ENCODE results near the gene MECP2.
"Not testable (repeated sequence)": the region's sequence is repeated elsewhere in the genome, so short reads cannot be mapped to it uniquely, and the experiment has no call there.

MECP2 gene

GRCh38 chrX:154014429-154015380, 82.8 kb downstream of the MECP2 start:
- DNase-seq: no peak

- DNase-seq: no peak
Measured at GRCh38 chrX:154013614-154014360, 83.7 kb downstream of the MECP2 start.

- DNase-seq: no peak
Measured at GRCh38 chrX:154013001-154013421, 84.5 kb downstream of the MECP2 start.

GRCh38 chrX:154012336-154012991, 85.1 kb downstream of the MECP2 start:
- no peak for DNase-seq

GRCh38 chrX:154011376-154012335, 85.9 kb downstream of the MECP2 start:
- no peak for DNase-seq

- no peak for DNase-seq
Measured at GRCh38 chrX:154010330-154011087, 87.0 kb downstream of the MECP2 start.

- DNase-seq: no peak
Measured at GRCh38 chrX:154008521-154008920, 89.0 kb downstream of the MECP2 start.

GRCh38 chrX:154006947-154007346, 90.6 kb downstream of the MECP2 start:
- DNase-seq: no peak

GRCh38 chrX:154004315-154004714, 93.2 kb downstream of the MECP2 start:
- DNase-seq: no peak

- DNase-seq: no peak
Measured at GRCh38 chrX:154002215-154002719, 95.2 kb downstream of the MECP2 start.

GRCh38 chrX:154000051-154000450, 97.5 kb downstream of the MECP2 start:
- no peak for DNase-seq

- DNase-seq: no peak
Measured at GRCh38 chrX:153999359-154000037, 98.0 kb downstream of the MECP2 start.

GRCh38 chrX:153995504-153995903, 102.0 kb downstream of the MECP2 start:
- no peak for DNase-seq

GRCh38 chrX:153994398-153994797, 103.1 kb downstream of the MECP2 start:
- not testable (repeated sequence) for DNase-seq

- no peak for DNase-seq
Measured at GRCh38 chrX:153993978-153994377, 103.5 kb downstream of the MECP2 start.

GRCh38 chrX:153993079-153993478, 104.4 kb downstream of the MECP2 start:
- DNase-seq: no peak

- DNase-seq: no peak
Measured at GRCh38 chrX:153992180-153992579, 105.3 kb downstream of the MECP2 start.

- no peak for DNase-seq
Measured at GRCh38 chrX:153991013-153991580, 106.4 kb downstream of the MECP2 start.

- DNase-seq: no peak
Measured at GRCh38 chrX:153989973-153990655, 107.4 kb downstream of the MECP2 start.

GRCh38 chrX:153988493-153988892, 109.0 kb downstream of the MECP2 start:
- DNase-seq: no peak
